CD4-positive, alpha-beta T cell treated with Interleukin-17A for 1 hour (primary cell): ENCODE measurements around the gene FBXO42.
"Not testable (repeated sequence)": the region's sequence is repeated elsewhere in the genome, so short reads cannot be mapped to it uniquely, and the experiment has no call there.

Experiments
- DNase-seq: peaks from one replicate; pipeline ENCODE4 v3.0.0-alpha.2; 2020

FBXO42 gene

DNA sequence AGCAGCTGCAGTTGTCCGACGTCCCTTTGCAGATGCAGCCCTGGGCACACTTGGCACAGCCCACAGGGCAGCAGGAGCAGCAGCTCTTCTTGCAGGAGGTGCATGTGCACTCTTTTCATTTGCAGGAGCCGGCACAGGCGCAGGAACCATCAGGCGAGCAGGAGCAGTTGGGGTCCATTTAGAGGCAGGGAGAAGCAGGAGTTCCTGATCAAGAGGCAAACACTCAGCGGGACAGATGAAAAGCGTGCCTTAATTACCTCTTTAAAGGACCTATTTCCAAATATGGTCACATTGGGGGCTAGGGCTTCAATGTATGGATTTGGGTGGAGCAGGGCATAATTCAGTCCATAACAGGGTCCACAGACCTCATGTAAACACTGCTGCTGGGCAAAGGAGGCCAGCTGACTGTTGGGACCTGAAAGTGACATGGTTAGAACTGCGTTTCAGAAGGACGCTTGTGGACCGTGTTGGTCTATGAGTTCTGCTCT, 111.0 kb downstream of the FBXO42 start:
- DNase-seq, result no peak

DNA sequence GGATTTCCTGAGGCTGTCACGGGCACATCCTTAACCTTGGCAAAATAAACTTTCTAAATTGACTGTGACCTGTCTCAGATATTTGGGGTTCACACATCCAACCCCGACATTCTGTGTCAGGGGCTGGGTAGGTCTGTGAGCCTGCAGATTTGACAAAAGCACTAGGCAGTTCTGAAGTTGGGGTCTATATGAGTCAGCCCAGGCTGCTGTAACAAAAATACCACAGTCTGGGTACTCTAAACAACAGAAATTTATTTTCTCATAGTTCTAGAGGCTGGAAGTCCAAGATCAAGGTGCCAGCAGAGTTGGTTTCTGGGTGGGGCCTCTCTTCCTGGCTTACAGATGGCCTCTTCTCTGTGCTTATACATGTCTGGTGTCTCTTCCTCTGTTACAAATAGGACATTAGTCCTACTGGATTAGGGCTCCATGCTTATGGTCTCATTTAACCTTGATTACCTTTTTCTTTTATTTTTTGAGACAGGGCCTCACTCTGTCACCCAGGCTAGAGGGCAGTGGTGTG, 112.2 kb downstream of the FBXO42 start:
- DNase-seq, result no peak

DNA sequence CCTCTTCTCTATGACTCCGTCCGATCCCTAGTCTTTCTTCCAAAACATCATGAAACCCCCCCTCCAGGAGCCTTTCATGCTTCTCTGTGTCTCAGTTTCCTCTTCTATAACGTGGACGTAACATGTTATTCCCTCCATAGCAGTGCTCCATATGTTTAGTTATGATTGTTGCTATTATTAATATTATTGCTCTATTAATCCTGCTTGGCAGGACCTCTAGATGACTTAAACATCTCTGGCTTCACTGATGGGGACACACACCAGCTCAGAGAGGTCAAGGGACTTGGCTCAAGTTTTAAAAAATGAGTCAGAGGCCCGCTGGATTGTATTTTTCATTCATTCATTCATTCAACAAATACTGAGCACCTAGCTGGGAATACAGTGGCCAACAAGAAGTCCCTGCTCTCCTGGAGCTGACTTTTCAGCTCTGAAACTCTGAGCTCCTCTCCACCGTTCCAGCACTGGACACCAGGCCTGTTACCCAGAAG, 114.9 kb downstream of the FBXO42 start:
- no peak for DNase-seq

DNA sequence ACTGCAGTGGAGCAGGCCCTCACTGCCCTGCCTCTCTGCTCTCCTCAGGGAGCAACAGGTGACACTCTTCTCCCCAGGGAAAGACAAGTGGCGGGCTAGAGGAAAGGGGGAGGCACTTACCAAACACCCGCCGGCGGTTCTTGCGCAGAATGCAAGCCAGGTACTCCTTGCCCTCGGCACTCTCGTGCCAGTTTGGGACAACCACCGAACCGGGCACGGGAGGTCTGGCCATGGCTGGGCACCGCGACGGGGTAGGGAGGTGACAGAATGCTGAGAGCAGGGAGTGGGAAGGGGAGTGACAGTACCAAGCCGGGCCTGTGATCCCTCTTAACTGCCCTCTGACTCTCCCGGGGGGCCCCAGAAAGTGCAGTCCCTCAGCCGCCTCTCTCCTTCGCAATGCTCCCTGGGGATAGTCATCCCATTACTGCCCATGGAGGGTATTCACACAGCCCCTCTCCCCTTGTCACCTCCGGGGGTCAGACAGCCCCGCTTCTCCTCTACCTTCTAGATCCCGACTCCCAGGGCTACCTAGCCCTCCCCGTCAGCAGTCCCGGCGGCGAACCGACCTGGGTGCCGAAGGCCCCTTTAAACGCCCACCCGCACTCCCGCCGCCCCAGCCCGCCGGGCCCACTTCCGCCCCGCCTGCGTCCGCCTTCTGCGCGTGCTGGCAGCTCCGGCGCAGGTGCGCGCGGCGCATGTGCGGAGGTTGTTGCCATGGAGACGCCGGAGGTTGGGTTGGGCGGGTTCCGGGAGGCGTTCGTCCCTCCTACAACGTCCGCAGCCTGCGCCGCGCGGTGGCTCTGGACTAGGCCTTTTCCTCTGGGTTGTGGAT, 115.6 kb downstream of the FBXO42 start, which contains the start of gene CPLANE2:
Gene CPLANE2 (minus strand): TSS at position 673 of the 832 bp plus-strand sequence. CDS start 441 bp downstream, at position 232.
- peak; percentile 95 for DNase-seq

DNA sequence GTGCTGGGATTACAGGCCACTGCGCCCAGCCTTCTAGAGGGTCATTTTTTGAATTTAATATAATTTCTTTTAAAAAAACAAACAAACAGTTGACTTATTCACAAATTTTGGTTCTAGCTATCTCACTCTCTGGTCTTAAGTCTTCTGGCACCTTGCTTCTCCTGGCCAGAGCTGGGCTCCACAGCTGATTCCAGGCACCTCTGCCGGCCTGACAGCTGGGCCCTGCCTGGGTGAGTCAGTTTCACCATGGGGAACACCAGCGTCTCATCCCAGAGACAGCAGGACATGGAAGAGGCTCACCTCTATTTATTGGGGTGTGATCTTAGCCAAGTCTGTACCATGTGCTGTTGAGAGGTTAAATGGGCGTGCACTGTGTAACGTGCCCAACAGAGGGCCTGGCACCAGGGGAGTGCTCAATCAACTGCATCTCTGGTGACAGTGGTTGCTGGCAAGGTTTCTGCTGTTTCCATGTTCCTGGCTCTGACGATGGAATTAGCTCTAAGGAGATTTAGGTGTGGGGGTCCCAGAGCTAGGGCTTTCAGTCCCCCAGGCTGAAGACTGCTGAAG, 116.3 kb downstream of the FBXO42 start:
- DNase-seq, result peak; percentile 67

DNA sequence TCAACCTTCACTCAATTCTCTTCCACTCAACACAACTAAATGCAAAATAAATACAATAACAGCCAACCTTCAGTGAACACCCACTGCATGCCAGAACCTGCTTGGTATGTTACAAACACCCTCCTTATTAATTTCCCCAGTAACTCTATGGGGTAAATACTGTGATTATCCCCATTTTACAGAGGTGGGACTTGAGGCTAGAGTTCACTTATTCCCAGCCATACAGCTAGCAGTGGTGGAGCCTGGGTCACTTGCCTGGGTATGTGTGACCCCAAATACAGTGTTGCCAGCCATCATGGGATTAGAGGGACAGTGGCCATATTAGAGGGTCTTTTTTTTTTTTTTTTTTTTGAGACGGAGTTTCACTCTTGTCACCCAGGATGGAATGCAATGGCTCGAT, 116.9 kb downstream of the FBXO42 start:
- DNase-seq, result no peak

DNA sequence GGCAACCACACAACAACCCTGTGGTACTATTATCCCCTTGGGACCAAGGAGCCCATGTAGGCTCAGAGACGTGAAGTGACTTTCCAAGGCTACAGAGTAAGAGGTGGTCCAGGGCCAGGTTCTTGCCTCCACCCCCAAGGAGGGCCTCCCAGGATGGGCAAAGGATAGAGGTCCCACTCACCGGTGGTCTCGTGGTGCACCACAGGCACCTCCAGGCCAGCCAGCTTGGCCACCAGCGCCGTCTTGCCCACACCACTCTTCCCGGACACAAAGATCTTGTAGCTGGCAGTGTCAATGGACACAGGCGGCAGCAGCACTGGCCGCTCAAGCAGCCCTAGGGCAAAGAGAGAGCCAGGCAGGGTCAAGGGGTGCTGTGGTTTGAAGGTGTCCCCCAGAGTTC, 118.8 kb downstream of the FBXO42 start:
- no peak for DNase-seq

DNA sequence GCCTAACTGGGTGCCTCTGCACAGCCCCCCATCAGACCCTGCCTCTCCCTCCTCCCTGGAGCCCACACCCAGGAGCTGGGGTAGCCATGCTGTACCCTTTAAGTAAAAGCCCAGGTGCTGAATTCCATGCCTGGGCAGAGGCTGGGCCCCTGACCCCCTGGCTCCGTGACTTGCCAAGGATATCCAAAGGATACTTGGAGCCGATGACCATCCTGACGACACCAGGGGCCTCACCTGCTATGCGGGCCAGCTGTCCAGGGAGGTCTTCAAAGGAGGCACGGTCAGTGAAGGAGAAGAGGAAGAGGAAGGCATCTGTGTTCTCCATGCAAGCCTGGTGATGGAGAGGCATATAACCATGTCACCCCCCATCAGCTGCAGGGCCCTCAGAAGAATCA, 120.0 kb downstream of the FBXO42 start:
- DNase-seq, result no peak

DNA sequence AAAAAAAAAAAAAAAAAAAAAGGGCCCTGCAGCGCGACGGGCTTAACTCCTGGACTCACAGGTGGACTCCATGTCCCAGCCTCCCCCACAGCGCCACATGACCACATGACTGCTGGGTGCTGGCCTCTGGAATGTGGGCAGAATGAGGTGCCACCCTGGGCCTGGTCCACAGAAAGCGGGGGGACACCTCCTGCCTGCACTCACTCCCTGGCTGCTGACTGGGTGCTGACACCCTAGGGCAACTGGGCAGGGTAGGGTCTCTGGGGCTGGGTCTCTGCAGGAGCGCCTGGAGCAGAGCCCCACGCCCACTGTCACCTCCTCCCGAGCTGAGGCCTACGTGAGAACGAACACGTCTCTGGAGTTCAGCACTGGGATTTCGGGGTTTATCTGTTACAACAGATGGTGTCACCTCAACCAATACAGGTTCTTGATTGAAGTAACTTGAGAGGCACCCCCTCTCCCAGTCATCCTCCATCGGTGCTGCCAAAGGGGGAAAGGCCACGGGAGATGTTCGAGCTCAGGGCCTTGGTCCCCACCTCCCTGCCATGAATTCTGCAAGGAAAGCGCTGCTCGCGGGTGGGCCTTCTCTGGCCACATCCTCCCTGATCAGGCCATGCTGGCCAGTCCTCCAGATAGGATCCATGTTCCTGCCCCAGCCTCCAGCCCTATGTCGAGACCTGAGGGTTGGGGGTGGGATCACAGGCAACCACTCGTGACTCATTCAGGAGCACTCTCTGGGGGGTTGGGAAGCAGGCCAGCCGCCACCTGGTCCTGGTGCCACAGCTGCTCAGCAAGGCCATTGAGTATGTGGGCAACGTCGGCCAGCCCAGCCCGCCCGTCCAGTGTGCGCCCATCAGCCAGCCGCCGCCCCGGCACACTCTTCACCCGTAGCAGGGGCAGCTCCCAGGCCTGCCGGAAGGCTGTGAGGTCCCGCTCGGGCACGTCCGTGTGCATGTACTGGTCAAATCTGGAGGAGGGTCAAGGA, 120.7 kb downstream of the FBXO42 start:
- DNase-seq, result no peak

DNA sequence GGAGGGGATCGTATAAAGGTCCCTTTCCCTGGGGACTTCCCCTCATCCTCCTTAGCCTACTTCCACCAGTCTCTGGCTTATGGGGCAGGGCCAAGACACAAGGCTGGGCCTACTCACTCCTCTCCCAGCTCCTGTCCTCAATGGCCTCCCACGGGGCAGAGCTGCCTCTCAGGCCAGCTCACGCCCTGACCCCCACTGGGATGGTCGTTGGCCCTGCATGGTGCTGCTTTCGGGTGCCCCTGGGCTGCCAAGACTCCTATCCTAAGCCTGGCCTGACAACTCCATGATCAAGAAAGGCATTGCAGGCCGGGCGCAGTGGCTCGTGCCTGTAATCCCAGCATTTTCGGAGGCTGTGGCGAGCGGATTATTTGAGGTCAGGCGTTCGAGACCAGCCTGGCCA, 121.5 kb downstream of the FBXO42 start:
- DNase-seq, result no peak

DNA sequence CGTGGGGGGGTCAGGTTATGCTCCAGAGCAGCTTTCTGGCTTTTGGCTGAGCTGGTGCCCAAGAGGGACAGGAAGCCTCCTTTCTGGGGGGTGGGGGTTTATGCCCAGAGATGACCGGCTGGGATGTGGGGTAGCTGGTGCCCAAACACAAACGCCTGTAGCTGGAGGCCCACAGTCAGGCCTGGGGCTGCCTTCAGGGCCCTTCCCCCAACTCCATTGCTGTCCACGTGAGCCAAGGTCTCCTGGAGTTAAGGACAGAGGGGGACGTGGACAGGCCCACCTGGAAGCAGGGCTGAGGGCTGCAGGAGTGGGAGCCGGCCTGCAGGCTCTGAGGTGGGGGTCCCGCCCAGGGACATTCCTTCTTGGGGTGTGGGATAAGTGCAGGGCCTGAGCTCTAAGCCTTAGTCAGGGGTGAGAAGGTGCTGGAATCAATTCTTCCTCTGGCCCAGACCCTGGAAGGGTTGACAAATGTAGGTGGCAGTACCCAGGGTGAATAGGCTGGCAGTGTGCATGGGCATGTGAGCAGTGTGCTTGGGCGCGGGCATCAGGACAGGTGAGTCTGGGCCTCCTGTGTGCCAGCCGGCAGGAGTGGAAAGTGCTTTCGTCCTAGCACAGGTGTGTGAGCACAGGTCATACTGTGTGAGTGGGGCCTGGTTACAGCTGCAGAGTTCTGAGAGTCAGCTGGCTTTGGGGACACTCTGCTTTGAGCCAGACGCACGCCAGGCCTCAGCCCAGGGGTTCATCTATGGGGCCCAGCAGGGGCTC, 122.1 kb downstream of the FBXO42 start:
- DNase-seq, result no peak

DNA sequence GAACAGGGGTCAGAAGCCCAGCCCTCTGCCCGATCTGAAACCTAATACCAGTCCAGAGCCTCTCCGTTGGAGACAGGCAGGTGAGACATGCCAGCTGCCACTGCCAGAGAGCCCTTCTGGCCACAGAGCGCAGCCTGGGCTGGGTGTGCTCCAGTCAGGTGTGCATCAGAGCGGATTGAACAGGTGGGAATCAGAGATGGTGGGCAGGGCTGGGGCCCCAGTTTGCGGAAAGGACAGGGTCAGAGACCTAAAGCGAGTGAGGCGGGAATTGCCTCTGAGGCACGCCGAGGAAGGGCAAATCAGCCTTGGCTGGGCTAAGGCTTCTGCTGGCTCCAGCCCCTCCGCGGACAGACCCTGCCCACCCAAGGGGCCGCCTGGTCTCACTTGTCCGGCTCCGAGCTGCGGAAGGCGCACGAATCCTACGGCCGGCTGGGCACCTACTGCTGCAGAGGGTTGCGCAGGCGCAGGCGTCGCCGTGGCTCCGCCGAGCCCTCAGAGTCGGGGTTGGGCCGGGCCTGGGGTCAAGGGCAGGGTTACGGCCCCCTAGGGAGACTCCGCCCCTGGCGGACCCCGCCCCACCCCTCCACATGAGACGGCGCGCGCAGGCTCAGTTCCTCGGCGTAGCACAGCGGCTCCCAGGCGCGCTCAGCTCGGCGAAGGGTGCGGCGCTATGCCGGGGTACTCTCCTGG, 125.6 kb downstream of the FBXO42 start:
- DNase-seq, result no peak

DNA sequence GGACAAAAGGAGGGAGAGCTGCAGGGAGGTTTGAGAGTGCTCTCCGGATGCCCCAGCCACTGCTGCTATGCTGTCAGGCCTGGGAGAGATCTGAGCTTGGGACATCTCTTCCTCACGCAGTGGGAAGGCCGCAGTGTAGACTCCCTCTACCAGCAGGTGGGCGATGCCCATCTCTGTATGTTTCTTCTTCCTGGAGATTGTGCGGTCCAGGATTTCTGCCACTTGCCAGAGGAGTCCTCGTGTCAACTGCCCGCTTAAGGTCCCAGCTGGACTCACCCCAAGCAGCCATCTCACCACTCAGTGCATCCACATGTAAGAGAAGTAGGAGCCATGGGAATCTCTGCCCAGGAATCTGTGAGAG, 126.2 kb downstream of the FBXO42 start:
- DNase-seq, result no peak

DNA sequence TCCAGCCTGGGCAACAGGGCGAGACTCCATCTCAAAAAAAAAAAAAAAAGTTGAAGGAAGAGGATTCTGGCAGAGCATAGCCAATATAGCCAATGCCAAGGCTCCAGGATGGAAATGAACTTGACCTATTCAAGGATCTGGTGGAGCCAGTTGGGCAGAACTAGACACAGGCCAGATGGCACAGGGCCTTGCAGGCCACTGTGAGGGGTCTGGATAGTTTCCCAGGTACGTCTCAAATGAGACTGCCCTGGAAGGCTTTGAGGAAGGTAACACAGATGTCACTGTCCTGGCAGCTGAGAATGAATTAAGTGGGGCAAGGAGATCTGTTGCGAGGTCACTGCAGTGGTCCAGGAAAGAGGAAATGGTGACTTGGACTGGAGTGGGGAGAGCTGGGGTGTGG, 127.8 kb downstream of the FBXO42 start:
- no peak for DNase-seq

DNA sequence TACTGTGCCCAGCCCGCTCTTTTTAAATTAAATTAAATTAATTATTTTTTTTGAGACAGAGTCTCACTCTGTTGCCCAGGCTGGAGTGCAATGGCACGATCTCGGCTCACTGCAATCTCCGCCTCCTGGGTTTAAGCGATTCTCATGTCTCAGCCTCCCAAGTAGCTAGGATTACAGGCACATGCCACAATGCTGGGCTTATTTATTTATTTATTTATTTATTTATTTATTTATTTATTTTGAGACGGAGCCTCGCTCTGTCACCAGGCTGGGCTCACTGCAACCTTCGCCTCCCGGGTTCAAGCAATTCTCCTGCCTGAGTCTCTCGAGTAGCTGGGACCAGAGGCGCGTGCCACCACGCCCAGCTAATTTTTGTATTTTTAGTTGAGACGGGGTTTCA, 129.6 kb downstream of the FBXO42 start:
- DNase-seq, result not testable (repeated sequence)

DNA sequence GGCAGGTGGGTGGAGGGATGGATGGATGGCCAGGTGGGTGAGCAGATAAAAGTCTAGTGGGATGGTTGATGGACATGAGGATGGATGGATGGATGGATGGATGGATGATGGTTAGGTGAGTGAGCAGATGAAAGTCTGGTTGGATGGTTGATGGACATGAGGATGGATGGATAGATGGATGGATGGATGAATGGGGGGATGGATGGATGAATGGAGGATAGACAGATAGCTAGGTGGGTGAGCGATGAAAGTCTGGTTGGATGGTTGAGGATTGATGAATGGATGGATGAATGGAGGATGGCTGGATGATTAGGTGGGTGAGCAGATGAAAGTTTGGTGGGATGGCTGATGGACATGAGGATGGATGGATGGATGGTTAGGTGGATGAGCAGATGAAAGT, 130.8 kb downstream of the FBXO42 start:
- DNase-seq, result no peak

DNA sequence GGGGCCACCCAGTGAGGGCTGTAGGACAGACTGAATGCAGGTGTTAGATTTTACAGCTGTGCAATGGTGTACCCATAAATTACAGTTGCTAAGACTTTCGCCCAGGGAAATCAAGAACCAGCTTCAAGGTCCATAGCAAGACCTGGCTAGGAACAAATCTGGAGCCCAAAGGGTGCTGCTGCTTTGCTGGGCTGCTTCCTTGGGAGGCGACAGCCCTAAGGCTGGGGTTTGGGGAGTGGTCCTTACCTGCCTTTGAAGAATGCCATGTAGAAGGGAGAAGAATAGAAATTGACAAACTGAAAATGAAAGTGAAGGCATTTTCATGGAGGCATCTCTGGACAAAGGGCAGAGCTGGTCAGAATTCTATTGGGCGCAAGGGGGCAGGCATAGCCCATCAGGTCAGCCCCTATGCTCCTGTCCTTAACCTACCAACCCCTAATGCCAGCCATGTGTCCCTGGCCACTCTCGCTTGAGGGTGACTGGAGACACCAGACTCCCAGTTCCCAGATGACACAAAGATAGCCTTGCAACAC, 132.2 kb downstream of the FBXO42 start:
- no peak for DNase-seq

DNA sequence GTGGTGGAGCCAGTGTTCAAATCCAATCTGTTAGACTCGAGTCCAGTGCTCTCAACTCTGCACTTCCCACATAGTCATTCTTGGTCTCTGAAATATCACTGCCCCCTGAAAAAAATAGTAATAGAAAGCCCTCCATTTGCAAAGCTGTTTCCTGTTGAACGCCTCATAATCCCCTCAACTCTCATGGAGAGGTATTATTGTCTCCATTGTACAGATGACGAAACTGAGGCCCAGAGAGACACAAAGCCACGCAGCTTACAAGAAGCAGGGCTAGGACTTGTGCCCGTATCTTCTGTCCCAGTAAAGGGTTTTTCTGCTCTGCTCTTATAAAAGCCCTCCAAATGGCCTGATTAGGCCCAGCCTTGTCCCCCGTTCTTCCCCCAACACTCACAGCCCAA, 133.6 kb downstream of the FBXO42 start:
- DNase-seq, result no peak

DNA sequence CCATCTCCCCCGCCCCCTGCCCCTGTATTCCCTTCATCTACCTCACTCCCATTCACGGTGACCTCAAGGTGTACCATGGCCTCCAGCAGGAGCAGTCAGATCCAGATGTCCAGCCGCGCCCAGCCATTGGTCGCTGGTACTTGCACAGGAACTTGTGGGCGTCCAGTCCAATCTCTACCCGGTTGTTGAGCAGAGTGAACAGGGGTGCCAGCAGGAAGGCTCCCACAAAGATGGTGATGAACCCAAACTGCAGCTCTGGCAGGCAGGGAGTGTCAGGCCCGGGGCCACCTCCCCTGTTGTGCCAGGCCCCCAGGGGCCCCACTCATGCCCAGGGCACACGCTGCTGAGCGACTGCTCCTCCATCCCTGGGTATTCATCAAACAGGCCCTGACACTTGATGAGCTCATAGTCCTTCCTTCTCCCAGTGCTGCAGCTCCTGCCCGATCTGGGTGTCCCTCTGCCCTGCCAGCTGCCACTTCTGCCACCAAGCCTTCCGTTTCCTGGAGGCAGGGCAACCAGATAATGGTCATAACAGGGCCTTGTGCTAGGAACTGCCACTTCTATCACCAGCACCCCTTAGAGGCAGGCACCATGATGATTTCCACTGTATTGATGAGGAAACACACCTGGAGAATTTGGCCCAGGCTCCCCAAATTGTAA, 134.1 kb downstream of the FBXO42 start:
- DNase-seq, result no peak

DNA sequence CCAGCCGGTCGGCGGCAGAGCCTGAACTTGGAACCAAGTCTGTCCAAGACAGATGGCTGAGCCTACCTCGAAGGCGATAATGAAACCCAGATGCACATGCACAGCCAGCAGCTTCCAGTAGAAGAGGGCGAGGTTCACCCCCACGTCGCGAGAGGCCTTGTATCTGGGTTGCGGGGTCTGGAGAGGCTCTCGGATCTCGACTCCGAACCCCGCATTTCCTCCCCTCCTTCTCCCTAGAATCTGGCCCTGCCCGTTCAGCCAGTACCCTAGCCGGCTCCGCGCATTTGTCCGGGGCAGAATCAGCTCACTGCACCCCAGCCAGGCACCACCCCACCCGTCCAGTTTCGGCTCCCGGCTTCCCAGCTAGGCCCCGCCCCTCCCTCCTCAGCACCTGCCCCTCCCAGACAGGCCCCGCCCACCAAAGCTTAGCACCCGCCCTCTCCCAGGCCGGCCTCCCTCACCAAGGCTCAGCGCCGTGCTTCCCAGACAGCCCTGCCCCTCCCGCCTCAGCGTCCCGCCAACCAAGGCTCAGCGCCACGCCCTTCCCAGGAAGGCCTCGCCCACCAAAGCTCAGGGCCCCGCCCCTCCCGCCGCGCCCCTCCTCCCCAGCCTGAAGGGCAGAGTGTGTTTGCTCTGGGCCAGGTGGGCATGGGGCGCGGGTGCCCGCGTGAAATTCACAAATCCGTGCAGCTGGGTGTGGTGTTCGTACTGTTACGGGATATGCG, 135.1 kb downstream of the FBXO42 start:
- peak; percentile 97 for DNase-seq
